ENCODE data around the gene BLM.
"Not testable (repeated sequence)": the region's sequence is repeated elsewhere in the genome, so short reads cannot be mapped to it uniquely, and the experiment has no call there.

Gene BLM

DNA sequence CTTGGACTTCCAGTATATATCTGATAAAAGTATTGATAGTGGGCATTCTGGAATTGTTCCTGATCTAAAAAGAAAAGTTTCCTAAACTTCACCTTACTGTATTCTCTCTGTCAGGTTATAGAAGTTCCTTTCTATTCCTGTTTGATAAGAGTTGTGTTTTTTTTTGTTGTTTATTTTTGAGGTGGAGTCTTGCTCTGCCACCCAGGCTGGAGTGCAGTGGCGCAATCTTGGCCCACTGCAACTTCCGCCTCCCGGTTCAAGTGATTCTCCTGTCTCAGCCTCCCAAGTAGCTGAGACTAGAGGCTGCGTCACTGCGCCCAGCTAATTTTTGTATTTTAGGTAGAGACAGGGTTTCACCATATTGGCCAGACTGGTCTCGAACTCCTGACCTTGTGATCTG lies 13.1 kb downstream of the BLM start:
- no peak for DNase-seq (ENCODE audit: low read depth in 2 of 2)

DNA sequence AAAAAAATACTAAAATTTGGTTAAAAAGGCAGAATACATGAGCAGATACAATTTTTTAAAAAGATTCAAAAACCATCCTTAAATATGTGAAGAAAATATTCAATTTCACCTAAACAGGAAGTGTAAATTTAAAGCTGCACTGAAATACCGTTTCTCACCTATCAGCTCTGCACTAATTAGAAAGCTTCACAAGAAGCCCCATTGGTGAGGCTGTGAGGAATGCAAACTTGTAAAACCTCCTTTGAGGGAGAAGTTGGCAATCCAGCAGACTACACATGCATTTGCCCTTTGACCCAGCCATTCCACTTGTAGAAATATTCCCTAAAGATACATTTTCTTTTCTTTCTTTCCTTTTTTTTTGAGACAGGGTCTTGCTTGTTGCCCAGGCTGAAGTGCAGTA lies 18.8 kb downstream of the BLM start:
- DNase-seq (ENCODE audit: low read depth in 2 of 2), result no peak

DNA sequence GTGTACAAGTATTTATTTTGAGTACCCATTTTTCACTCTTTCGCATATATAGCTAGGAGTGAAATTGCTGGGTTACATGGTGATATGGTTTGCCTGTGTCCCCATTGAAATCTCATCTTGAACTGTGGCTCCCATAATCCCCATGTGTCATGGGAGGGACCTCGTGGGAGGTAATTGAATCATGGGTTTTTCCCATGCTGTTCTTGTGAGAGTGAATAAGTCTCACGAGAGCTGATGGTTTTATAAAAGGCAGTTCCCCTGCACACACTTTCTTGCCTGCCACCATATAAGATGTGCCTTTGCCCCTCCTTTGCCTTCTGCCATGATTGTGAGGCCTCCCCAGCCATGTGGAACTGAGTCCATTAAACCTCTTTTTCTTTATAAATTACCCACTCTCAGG lies 23.4 kb downstream of the BLM start:
- not testable (repeated sequence) for DNase-seq (ENCODE audit: low read depth in 2 of 2)

DNA sequence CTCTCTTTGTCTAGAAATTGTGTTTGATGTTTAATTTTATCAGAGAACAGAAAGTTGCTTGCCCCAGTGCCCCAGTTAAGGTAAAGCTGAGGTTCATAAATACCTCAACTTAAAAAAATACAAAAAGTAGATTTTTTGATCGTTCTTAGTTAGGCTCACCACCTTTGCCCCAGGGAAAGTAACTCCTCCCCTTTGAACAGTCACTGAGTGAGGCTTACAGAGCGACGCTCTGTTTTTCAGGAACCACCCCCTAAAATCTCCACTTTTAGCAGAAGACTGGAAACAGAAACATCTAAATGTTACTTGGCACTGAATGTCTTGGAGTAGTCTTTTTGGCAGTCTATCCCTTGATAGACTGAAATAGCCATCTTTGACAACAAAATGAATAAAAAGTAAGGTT lies 24.9 kb downstream of the BLM start:
- no peak for DNase-seq (ENCODE audit: low read depth in 2 of 2)

DNA sequence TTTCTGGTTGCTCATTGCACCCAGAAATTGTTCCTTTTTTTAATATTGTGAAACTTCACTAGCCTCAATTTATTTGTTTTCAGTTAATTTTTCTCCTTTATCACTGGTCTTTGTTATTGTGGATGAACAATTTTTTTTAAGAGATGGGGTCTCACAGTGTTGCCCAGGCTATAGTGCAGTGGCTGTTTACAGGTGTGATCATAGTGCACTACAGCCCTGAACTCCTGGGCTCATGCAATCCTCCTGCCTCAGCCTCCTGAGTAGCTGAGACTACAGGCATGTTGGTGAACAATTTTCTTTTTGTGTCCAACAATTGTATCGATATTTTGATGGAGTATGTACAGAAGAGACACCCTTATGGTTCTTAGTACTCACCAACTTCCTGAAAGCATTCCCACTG lies 26.3 kb downstream of the BLM start:
- DNase-seq (ENCODE audit: low read depth in 2 of 2), result no peak

DNA sequence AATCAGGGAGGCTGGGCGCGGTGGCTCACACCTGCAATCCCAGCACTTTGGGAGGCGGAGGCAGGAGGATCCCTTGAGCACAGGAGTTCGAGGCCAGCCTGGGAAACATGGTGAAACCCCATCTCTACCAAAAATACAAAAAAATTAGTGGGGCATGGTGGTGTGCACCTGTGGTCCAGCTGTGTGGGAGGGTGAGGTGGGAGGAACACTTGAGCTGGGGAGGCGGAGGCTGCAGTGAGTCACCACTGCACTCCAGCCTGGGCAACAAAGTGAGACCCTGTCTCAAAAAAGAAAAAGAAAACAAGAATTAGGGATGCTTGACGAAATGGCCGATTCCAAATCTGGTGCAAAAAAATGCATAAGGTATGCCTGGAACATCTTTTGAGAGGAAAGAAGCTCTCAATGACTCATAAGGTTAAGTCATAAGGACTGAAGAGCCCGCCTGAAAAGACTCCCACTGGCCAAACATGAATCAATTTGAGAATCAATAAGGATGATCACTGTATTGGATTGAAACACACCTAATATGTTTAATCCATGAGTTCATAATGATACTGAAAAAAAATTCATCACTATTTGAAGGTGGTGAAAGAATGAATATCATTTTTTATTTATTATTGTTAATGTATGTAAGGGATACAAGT lies 27.7 kb downstream of the BLM start:
- DNase-seq (ENCODE audit: low read depth in 2 of 2), result no peak

DNA sequence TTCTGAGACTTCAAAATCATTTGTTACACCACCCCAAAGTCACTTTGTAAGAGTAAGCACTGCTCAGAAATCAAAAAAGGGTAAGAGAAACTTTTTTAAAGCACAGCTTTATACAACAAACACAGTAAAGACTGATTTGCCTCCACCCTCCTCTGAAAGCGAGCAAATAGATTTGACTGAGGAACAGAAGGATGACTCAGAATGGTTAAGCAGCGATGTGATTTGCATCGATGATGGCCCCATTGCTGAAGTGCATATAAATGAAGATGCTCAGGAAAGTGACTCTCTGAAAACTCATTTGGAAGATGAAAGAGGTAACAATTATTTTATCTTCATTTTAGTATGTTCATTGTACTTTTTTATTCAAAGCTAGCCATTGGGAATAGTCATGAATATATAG lies 32.6 kb downstream of the BLM start:
- DNase-seq (ENCODE audit: low read depth in 2 of 2), result no peak

DNA sequence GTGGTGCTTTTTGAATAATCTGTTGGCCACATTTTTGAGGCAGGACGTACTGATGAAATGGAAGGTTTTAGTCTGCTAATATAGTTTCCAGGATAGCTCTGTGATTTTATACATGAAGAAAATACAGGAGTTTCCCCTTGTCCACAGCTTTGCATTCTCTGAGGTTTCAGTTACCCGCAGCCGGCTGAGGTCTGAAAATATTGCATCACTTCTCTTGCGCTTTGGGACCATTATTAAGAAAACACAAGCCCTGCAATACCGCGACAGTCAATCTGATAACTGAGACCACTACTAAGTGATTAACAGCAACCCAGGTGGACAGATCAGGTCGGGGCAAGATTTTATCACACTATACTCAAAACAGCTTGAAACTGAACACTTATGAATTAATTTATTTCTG lies 33.0 kb downstream of the BLM start:
- DNase-seq (ENCODE audit: low read depth in 2 of 2), result no peak

DNA sequence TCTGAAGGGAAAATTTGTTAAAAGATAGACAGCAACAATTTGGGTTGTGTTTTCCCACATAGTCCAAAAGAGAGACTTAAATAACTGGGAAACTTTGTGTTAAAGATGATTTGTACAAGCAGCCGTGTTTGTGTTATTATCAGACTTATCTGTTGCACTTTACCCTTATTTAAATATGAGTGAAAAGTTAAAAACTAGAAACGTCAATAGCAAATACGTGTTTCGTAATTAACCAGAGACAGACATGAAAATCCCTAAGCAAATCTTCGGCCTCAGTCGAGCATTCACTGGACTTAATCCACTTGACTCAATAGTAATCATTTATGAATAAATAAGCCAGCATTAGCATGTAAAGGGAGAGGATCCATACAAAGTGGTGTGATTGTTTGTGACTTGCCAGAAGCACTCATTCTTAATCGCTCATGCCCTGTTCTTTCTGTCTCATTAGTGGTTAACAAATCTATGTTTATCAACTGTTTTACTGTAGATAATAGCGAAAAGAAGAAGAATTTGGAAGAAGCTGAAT lies 34.2 kb downstream of the BLM start:
- no peak for DNase-seq (ENCODE audit: low read depth in 2 of 2)

DNA sequence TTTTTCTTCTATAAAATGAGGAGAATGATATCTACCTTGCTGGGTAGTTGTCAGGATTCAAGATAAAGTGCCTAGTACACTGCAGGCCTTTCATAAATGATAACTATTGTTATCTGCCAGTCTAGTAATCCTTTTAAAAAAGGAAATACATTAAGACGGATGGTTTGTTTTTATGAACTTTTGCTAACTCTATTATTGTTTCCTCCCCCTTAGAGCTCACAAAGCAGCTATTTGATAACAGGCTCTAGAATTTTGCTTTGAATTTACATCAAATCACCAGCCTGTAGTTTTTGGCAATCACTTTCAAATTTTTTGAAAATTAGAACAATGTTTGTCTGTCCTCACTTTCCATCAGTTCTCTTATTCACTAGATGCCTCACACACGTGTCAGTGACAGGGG lies 39.8 kb downstream of the BLM start:
- no peak for DNase-seq (ENCODE audit: low read depth in 2 of 2)

DNA sequence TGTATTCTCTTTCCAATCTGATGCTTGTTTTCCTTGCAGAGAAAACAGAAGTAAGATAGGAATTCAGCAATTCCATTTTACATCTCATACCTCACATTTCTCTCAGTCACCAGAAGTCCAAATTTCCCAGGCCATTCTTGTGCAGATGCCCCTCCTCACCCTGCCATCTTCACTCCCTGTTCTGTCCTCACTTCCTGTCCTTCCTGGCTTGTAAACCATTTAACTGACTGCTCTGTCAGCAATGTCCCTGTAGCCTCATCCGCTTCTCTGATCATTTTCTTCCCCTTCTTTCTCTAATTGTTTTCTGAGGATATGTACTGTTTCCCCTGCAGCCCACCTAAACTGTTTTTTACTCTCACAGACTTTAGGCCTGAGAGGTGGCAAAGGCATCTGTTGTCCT lies 40.3 kb downstream of the BLM start:
- DNase-seq (ENCODE audit: low read depth in 2 of 2), result no peak

DNA sequence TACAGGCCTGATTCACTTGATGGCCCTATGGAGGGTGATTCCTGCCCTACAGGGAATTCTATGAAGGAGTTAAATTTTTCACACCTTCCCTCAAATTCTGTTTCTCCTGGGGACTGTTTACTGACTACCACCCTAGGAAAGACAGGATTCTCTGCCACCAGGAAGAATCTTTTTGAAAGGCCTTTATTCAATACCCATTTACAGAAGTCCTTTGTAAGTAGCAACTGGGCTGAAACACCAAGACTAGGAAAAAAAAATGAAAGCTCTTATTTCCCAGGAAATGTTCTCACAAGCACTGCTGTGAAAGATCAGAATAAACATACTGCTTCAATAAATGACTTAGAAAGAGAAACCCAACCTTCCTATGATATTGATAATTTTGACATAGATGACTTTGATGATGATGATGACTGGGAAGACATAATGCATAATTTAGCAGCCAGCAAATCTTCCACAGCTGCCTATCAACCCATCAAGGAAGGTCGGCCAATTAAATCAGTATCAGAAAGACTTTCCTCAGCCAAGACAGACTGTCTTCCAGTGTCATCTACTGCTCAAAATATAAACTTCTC lies 43.6 kb downstream of the BLM start:
- DNase-seq (ENCODE audit: low read depth in 2 of 2), result no peak

DNA sequence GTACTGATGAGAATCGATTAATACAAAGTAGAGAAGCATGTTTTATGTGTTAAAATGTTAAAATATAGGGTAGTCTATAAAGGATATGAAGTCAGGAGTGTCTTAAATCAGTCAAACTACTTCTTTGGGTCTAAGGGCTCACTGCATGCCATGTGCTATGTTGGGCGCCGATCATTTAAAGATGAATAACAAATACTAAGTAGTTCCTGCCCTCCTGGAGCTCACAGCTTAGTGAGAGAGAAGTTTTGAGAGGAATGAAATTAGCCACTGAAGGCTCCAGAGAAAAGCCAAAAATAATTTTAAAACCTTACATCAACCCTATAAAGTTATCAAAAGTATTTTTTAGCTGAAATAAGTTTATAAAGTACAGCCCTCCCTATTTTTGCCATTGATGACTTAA lies 44.5 kb downstream of the BLM start:
- no peak for DNase-seq (ENCODE audit: low read depth in 2 of 2)

DNA sequence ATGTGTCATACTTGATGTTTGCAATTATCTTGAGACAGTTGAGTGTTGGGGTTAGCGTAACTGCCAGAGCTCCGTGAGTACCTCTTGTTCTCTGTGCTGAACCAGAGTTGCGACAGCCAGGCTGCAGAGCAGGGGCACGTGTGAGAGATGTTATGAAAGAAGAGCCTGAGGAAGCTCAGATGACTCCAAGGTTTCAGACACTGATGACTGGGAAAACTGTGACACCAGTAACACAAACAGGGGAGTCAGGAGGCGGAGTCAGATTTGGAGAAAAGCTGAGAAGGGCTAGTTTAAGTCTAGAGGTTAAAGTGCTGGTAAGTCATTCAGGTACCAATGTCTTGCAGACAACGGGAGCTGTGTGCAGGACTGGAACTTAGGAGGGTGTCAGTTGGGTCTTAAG lies 45.0 kb downstream of the BLM start:
- DNase-seq (ENCODE audit: low read depth in 2 of 2), result no peak

DNA sequence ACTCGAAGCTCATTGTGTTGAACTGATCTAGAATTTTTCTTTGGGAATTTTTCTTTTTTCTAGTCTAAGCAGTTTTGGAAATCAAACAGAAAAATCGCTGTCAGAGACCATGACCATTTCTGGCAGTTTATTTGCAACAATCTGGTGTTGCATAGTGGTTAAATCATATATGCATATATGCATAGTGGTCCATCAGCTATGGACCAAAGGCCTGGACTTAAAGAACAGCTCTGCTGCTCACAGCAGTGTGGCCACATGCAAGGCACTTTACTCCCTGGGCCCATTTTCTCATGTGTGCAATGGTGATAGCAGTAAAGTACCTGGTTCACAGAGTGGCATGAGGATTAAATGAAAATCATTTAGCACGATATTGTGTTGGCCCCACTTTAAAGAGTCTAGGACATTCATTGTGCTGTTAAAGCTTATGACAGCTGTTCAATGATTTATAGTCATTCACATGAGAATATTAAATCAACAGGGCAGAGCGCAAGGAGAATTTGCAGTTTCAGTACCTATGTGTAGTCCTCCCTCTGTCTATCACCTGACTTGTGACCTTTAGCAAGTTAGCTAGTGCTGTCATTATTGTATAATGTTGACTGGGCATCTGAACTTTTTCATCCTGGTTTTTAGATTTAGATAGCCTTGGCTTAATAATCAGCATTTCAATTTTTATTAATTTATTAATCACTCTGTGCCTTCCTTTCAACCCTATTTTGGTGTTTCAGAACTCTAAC lies 46.4 kb downstream of the BLM start:
- no peak for DNase-seq (ENCODE audit: low read depth in 2 of 2)

DNA sequence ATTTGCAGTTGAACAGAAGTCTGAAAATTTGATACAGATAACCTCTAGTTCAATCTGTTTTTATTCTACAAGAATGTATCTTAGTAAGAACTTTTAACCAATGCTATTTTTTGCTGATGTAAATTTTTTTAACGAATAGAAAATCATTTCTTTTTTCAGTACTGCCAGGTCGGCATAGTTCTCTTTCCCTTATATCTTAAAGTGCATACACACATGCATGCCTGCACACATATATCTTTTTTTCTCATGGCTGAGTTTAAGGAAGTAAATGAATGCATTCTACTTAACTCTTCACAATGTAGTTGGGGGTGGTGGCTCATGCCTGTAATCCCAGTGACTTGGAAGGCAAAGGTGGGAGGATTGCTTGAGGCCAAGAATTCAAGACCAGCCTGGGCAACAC lies 48.4 kb downstream of the BLM start:
- no peak for DNase-seq (ENCODE audit: low read depth in 2 of 2)

DNA sequence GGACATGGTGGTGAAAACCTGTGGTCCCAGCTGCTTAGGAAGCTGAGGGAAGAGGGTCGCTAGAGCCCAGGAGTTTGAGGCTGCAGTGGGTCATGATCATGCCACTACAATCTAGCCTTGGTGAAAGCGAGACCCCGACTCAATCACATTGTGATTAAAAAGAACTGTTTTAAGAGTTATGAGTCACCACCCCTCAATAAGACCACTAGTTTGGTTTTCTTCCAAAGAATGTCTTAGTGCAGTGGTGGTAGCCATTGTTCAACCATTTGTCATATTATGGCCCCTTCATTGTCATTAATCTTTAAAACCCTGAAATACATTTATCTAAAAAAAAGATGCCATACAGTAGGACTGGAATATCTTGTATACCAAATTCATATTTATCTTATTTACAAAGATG lies 48.8 kb downstream of the BLM start:
- no peak for DNase-seq (ENCODE audit: low read depth in 2 of 2)

DNA sequence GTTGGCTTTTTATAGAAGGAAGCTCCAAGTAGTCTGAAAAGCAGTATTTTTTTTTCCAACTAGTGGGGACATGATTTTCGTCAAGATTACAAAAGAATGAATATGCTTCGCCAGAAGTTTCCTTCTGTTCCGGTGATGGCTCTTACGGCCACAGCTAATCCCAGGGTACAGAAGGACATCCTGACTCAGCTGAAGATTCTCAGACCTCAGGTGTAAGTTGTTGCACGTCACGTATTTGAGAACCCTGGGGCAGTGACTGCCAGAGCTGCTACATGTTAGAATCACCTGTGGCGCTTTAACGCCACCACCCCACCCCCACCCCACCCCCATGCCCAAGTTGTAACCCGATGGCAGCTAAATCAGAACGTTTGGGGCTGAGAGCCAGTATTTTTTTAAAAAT lies 52.2 kb downstream of the BLM start:
- no peak for DNase-seq (ENCODE audit: low read depth in 2 of 2)

DNA sequence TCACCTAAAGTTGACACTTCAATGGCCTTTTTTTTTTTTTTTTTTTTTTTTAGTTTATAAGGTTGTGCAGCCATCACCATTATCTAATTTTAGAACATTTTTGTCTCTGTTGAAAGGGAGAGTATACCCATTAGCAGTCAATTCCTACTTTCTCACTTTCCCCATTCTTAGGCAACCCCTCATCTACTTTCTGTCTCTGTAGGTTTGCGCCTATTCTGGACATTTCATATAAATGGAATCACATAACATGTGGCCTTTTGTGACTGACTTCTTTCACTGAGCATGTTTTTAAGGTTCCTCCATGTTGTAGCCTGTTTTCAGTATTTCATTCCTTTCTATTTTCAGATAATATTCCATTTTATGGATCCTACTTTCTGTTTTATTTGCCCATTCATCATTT lies 56.3 kb downstream of the BLM start:
- no peak for DNase-seq (ENCODE audit: low read depth in 2 of 2)

DNA sequence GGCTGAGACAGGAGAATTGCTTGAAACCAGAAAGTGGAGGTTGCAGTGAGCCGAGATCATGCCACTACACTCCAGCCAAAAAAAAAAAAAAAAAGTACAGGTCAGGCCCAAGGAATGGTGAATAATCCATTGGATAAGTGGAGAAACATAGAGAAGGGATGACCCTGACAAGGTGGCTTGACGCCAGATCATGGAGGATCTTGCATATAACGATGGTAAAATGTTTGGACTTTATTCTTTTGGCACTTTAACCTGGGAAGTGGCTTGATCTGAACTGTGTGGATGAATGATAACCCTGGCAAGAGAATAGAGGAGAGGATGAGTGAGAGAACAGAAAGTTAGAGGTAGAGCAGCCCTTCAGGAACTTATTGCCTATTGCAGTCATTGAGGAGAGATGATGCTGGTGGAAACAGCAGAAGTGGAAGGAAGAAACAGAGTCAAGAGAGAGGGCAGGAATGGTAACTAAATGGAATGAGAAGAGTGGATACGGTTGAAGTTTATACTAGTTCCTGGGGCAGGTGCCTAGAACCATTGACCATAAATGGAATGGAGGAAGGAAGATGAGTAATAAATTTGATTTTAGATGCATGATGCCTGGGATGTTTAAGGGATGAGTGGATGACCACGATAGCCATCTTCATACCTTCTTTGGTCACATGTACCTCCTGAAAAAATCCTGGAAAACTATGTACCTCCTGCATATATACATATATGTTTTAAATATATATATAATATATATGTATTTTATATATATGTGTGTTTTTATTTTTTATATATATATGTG lies 57.8 kb downstream of the BLM start:
- DNase-seq (ENCODE audit: low read depth in 2 of 2), result no peak

DNA sequence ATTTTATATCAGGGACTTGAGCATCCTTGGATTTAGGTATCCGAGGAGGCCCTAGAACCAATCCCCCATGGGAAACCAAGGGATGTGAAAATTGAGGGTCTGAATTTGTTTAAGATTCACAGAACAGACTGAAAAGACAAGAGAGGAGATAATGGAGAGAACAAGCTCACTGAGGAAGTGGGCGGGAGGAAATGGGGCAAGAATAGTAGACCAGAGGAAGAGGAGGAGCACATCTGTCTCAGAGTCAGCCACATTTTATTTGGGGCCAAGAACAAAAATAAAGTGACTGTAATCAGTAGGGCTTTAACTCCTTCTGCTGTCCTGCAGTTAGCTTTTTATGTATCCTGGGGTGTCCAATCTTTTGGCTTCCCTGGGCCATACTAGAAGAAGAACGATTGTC lies 63.8 kb downstream of the BLM start:
- DNase-seq (ENCODE audit: low read depth in 2 of 2), result no peak

DNA sequence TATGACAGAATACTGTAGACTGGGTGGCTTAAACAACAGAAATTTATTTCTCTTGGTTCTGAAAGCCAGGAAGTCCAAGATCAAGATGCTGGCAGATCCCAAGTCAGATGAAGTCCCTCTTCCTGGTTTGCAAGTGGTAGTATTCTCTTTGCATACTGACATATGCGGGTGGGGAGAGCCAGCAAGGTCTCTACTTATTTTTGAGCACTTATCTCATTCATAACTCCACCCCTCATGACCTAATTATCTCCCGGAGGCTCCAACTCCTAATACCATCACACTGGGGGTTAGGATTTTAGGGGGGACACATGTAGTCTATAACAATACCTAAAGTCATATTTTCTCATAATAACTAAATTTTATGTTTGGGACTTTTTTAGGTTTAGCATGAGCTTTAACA lies 65.3 kb downstream of the BLM start:
- DNase-seq (ENCODE audit: low read depth in 2 of 2), result no peak

DNA sequence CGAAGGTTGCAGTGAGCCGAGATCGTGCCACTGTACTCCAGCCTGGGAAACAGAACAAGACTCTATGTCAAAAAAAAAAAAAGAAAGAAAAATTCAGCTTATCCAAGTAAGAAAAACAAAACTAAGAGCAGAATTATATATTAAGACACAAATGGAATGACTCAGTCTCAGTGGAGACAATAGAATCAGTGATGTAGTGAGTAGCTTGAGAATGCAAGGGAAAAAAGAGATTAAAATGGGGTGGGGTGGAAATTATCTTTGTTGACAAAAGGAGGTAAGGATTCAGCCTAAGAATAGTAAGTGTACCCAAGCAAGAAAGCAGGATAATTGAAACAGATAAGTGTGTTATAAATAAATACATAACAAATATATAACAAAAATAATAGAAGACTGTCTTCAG lies 70.7 kb downstream of the BLM start:
- DNase-seq (ENCODE audit: low read depth in 2 of 2), result no peak
